22Rv1 (cell line): ENCODE results near the gene SKOR1.

Experiments
- ZFX ChIP-seq: fragments of 450-650 bp; IDR thresholded peaks from 2 replicates; pipeline ENCODE4 v1.6.1; 2017; ENCODE audit warnings: antibody characterized with exemption, borderline replicate concordance
- TF ChIP-seq, protein P1 (sequence below): fragments of 450-650 bp; IDR thresholded peaks from 2 replicates; pipeline ENCODE4 v1.5.1; 2017; ENCODE audit warnings: mild to moderate bottlenecking

DNA sequence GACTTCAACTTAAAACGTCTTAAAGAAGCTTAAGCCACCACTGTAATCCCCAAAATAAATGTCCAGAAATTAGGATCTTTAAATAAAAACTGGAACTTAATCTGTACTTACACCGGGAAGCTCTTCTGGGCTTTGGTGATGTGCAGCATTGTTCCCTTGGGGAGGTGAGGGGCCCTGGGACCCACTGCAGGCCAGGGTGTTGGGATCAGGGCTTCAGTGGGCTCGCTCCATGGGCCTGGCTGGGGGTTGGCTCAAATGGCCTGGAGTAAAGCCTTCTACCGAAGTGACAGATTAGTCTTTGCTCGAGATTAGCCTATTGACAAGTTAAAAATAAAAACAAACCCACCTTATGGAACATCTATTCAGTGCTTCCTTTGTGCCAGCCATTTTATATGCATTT lies 20.7 kb downstream of the SKOR1 start:
- TF ChIP-seq, protein P1, sequence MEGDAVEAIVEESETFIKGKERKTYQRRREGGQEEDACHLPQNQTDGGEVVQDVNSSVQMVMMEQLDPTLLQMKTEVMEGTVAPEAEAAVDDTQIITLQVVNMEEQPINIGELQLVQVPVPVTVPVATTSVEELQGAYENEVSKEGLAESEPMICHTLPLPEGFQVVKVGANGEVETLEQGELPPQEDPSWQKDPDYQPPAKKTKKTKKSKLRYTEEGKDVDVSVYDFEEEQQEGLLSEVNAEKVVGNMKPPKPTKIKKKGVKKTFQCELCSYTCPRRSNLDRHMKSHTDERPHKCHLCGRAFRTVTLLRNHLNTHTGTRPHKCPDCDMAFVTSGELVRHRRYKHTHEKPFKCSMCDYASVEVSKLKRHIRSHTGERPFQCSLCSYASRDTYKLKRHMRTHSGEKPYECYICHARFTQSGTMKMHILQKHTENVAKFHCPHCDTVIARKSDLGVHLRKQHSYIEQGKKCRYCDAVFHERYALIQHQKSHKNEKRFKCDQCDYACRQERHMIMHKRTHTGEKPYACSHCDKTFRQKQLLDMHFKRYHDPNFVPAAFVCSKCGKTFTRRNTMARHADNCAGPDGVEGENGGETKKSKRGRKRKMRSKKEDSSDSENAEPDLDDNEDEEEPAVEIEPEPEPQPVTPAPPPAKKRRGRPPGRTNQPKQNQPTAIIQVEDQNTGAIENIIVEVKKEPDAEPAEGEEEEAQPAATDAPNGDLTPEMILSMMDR, result no peak
- no peak for TF ChIP-seq ZFX
